Measurements from ENCODE around the gene SAFB. TPM values are rescaled to one million over a fixed set of nuclear protein-coding genes. Genes with fewer than 3 reads are reported as not detected.

Gene SAFB
- total RNA-seq, 1 donor from 2014 or later, result 57.9 TPM

- no peak overlapping the region for H3K27ac Mint-ChIP-seq
- no peak for DNase-seq (ENCODE audit: low spot score)
- H3K4me1 ChIP-seq, result peaks cover 18% of the 10 kb centered on the region
Observed at GRCh38 chr19:5587661-5588060, 35.2 kb upstream of the SAFB start.

DNA sequence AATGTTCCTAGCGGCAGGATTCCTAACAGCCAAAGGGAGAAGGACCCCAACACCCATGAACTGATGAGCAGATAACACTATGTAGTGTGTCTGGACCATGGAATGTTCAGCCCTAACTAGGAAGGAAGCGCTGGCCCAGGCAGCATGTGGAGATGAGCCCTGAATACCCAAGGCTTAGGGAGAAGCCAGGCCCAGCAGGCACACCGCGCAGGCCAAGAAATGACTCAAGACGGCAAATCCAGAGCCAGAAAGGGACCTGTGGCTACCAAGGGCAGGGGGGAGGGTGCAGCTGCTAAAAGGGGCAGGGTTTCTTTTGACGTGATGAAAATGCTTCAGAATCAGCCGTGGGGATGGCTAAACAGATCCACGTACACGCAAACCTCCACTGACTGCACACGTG, 34.4 kb upstream of the SAFB start:
- H3K9me3 Mint-ChIP-seq, result no peaks in the 10 kb centered on the region
- peaks cover 26% of the 10 kb centered on the region for H3K36me3 Mint-ChIP-seq
- Histone ChIP-seq H3K27ac (no peak overlapping the region), H3F3A (ENCODE audit: low read depth) (peaks cover 19% of the 10 kb centered on the region), H3K27me3 (no peaks in the 10 kb centered on the region), H3K79me2 (ENCODE audit: low read depth) (no peaks in the 10 kb centered on the region), H3K9me3 (ENCODE audit: low read depth) (no peaks in the 10 kb centered on the region), H4K20me1 (ENCODE audit: low read depth) (peaks cover 13% of the 10 kb centered on the region), H3K4me2 (no peak overlapping the region), H3K36me3 (no peaks in the 10 kb centered on the region), H3K4me3 (no peak overlapping the region), H2AFZ (replicated peaks) (no peak overlapping the region), H3K4me1 (peaks cover 18% of the 10 kb centered on the region), H3K9ac (no peak overlapping the region)
- TF ChIP-seq EZH2phosphoT487 (IDR thresholded peaks at IDR 0.05), result no peak
- TF ChIP-seq, protein P1, sequence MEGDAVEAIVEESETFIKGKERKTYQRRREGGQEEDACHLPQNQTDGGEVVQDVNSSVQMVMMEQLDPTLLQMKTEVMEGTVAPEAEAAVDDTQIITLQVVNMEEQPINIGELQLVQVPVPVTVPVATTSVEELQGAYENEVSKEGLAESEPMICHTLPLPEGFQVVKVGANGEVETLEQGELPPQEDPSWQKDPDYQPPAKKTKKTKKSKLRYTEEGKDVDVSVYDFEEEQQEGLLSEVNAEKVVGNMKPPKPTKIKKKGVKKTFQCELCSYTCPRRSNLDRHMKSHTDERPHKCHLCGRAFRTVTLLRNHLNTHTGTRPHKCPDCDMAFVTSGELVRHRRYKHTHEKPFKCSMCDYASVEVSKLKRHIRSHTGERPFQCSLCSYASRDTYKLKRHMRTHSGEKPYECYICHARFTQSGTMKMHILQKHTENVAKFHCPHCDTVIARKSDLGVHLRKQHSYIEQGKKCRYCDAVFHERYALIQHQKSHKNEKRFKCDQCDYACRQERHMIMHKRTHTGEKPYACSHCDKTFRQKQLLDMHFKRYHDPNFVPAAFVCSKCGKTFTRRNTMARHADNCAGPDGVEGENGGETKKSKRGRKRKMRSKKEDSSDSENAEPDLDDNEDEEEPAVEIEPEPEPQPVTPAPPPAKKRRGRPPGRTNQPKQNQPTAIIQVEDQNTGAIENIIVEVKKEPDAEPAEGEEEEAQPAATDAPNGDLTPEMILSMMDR (IDR thresholded peaks at IDR 0.05), result no peak
- no peak for TF ChIP-seq EZH2 (IDR thresholded peaks at IDR 0.05)
- H3K27ac Mint-ChIP-seq, result peak overlapping the region; percentile 25
- H3K4me3 Mint-ChIP-seq, result no peak overlapping the region
- H3K4me1 Mint-ChIP-seq, result peaks cover 38% of the 10 kb centered on the region
- H3K27me3 Mint-ChIP-seq (ENCODE audit: insufficient read depth, low read depth), result no peaks in the 10 kb centered on the region
- DNase-seq (ENCODE audit: low spot score), result no peak

More at GRCh38 chr19:5587661-5588060, 35.2 kb upstream of the SAFB start:
- Histone ChIP-seq H3K27me3 (no peaks in the 10 kb centered on the region), H3K4me3 (no peak overlapping the region), H3K4me2 (no peak overlapping the region), H3K27ac (no peak overlapping the region), H3K36me3 (no peaks in the 10 kb centered on the region), H3K79me2 (ENCODE audit: low read depth) (no peaks in the 10 kb centered on the region), H3K9me3 (ENCODE audit: low read depth) (no peaks in the 10 kb centered on the region), H4K20me1 (ENCODE audit: low read depth) (peaks cover 13% of the 10 kb centered on the region), H3K9ac (no peak overlapping the region), H3F3A (ENCODE audit: low read depth) (peaks cover 19% of the 10 kb centered on the region), H2AFZ (replicated peaks) (no peak overlapping the region)
- H3K36me3 Mint-ChIP-seq, result peaks cover 21% of the 10 kb centered on the region
- no peaks in the 10 kb centered on the region for H3K9me3 Mint-ChIP-seq
- peaks cover 30% of the 10 kb centered on the region for H3K4me1 Mint-ChIP-seq
- TF ChIP-seq, protein P1 (IDR thresholded peaks at IDR 0.05), result no peak
- no peak for TF ChIP-seq EZH2phosphoT487 (IDR thresholded peaks at IDR 0.05)
- no peak for TF ChIP-seq EZH2 (IDR thresholded peaks at IDR 0.05)
- H3K4me3 Mint-ChIP-seq, result no peak overlapping the region
- no peaks in the 10 kb centered on the region for H3K27me3 Mint-ChIP-seq (ENCODE audit: insufficient read depth, low read depth)

DNA sequence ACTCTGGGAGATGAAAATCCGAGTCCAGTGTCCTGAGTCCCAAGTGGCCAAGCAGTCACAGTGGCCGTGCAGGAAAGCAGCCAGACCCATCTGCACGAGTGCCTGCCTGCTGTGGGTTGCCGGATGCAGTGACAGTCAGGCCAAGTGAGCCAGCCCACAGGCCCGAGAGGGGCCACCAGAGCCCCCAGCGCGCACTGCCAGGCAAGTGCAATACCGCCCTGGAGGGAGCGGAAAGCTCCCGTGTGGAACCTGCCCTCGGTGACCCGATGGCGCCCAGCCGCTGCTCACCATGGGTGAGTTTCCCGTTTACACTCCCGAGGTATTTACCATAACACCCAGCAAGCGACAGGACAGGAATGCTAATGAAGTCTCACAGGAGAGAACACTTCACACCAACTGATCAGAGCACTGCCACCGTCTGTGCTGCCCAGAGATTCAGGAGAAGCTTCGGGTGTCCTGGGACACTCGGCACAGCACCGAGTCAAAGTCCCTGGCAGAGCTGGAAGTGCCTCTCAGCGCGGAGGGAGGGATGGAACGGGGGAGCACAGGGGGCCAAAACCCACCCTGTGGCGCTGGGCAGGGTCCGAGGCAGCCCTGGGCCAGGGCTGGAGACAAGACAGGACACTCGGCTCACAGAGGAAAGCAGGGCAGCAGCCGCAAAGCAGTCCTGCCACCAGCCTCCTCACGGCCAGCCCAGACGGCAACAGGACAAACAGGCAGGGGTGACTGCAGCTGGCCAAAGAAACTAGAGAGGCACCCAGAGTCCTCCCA, 33.8 kb upstream of the SAFB start:
- H3K9ac ChIP-seq, result no peak overlapping the region
- H3K36me3 Mint-ChIP-seq, result peaks cover 27% of the 10 kb centered on the region
- no peaks in the 10 kb centered on the region for H3K27me3 Mint-ChIP-seq (ENCODE audit: insufficient read depth, low read depth)
- H3K36me3 ChIP-seq, result no peaks in the 10 kb centered on the region
- H3K79me2 ChIP-seq (ENCODE audit: low read depth), result no peaks in the 10 kb centered on the region
- no peaks in the 10 kb centered on the region for H3K9me3 ChIP-seq (ENCODE audit: low read depth)
- H3K27me3 ChIP-seq, result no peaks in the 10 kb centered on the region
- no peak overlapping the region for H2AFZ ChIP-seq (replicated peaks)
- no peak for DNase-seq (ENCODE audit: low spot score)
- H3K4me2 ChIP-seq, result no peak overlapping the region
- no peaks in the 10 kb centered on the region for H3K9me3 Mint-ChIP-seq
- TF ChIP-seq EZH2phosphoT487 (IDR thresholded peaks at IDR 0.05) (no peak), EZH2 (IDR thresholded peaks at IDR 0.05) (no peak)
- TF ChIP-seq, protein P1 (IDR thresholded peaks at IDR 0.05), result no peak
- no peak overlapping the region for H3K4me3 Mint-ChIP-seq
- peaks cover 39% of the 10 kb centered on the region for H3K4me1 Mint-ChIP-seq
- H3K27ac Mint-ChIP-seq, result peak overlapping the region; percentile 60
- H3K4me1 ChIP-seq, result peaks cover 18% of the 10 kb centered on the region
- H3F3A ChIP-seq (ENCODE audit: low read depth), result peaks cover 19% of the 10 kb centered on the region
- no peak overlapping the region for H3K27ac ChIP-seq
- H4K20me1 ChIP-seq (ENCODE audit: low read depth), result peaks cover 13% of the 10 kb centered on the region
- H3K4me3 ChIP-seq, result no peak overlapping the region

All from neural progenitor cell (in vitro differentiated cells).